Activated naive CD4-positive, alpha-beta T cell treated with anti-CD3 and anti-CD28 coated beads, Interleukin-2, amount 10 ng/mL, durations not matched to agents 7 days and 5 days (primary cell): Measurements from ENCODE around the gene MISP3.

Source experiments
- CTCF ChIA-PET: fragments of 350-600 bp; sonication (Branson Sonifier 250); formaldehyde crosslinking; loops from one replicate; lab custom pipeline; 2021; ENCODE audit warnings: antibody characterized with exemption; lab: Charles Lee
- DNase-seq: peaks from one replicate; pipeline ENCODE4 v3.0.0-alpha.2; 2020
- H3K27ac Mint-ChIP-seq: one replicate; pipeline ENCODE4 v1.8.0; 2021; ENCODE audit warnings: mild to moderate bottlenecking, moderate library complexity, mixed read lengths
- H3K27me3 Mint-ChIP-seq: one replicate; pipeline ENCODE4 v1.8.0; 2021; ENCODE audit warnings: mild to moderate bottlenecking, mixed read lengths
- H3K36me3 Mint-ChIP-seq: one replicate; pipeline ENCODE4 v1.8.0; 2021; ENCODE audit warnings: mixed read lengths
- H3K4me1 Mint-ChIP-seq: one replicate; pipeline ENCODE4 v1.8.0; 2021; ENCODE audit warnings: mixed read lengths
- H3K4me3 Mint-ChIP-seq: one replicate; pipeline ENCODE4 v1.8.0; 2021; ENCODE audit warnings: mild to moderate bottlenecking, moderate library complexity, mixed read lengths
- H3K9me3 Mint-ChIP-seq: one replicate; pipeline ENCODE4 v1.8.0; 2021; ENCODE audit warnings: mixed read lengths

The MISP3 gene

GRCh38 chr19:14107581-14108461 lies 35.2 kb downstream of the MISP3 start:
- Mint-ChIP-seq H3K4me3 (no peak overlapping the region), H3K36me3 (peaks cover 10% of the 10 kb centered on the region), H3K27ac (peak overlapping the region; percentile 9), H3K9me3 (no peaks in the 10 kb centered on the region), H3K27me3 (no peaks in the 10 kb centered on the region), H3K4me1 (peaks cover 17% of the 10 kb centered on the region)
- CTCF ChIA-PET: interaction anchor here (1.3 kb wide), 1 partner anchor 25 kb away, joined by 4 read pairs; no protein-coding TSS in a partner anchor
- no peak for DNase-seq

- H3K27me3 Mint-ChIP-seq: no peaks in the 10 kb centered on the region
- peaks cover 2% of the 10 kb centered on the region for H3K36me3 Mint-ChIP-seq
- no peak for DNase-seq
- H3K4me3 Mint-ChIP-seq: no peak overlapping the region
- H3K9me3 Mint-ChIP-seq: no peaks in the 10 kb centered on the region
- H3K27ac Mint-ChIP-seq: no peak overlapping the region
- H3K4me1 Mint-ChIP-seq: peaks cover 39% of the 10 kb centered on the region
- CTCF ChIA-PET: no interaction called here
Observed at GRCh38 chr19:14110650-14111049, 38.1 kb downstream of the MISP3 start.

- CTCF ChIA-PET: interaction anchor here (1.2 kb wide), 1 partner anchor 207 kb away, joined by 3 read pairs; no protein-coding TSS in a partner anchor
- DNase-seq: no peak
- Mint-ChIP-seq H3K36me3 (no peaks in the 10 kb centered on the region), H3K4me3 (no peak overlapping the region), H3K9me3 (no peaks in the 10 kb centered on the region), H3K27ac (peak overlapping the region; percentile 64), H3K27me3 (no peaks in the 10 kb centered on the region), H3K4me1 (peaks cover 47% of the 10 kb centered on the region)
Observed at GRCh38 chr19:14111486-14111885, 38.9 kb downstream of the MISP3 start.

GRCh38 chr19:14112051-14112808 lies 39.6 kb downstream of the MISP3 start:
- Mint-ChIP-seq H3K36me3 (no peaks in the 10 kb centered on the region), H3K27me3 (no peaks in the 10 kb centered on the region), H3K4me1 (peaks cover 52% of the 10 kb centered on the region), H3K4me3 (no peak overlapping the region), H3K9me3 (no peaks in the 10 kb centered on the region), H3K27ac (peak overlapping the region; percentile 64)
- no peak for DNase-seq
- CTCF ChIA-PET: interaction anchor here (1.0 to 2.0 kb wide), 4 partner anchors 10 to 208 kb away, joined by 3 to 7 read pairs (median 3); no protein-coding TSS in a partner anchor

- H3K27ac Mint-ChIP-seq: peak overlapping the region; percentile 62
- no peak overlapping the region for H3K4me3 Mint-ChIP-seq
- no peak for DNase-seq
- H3K27me3 Mint-ChIP-seq: no peaks in the 10 kb centered on the region
- CTCF ChIA-PET: interaction anchor here (0.6 to 4.2 kb wide), 8 partner anchors 10 to 232 kb away, joined by 3 to 31 read pairs (median 5); partner anchors contain the start of genes ASF1B and MISP3
- no peaks in the 10 kb centered on the region for H3K36me3 Mint-ChIP-seq
- H3K9me3 Mint-ChIP-seq: no peaks in the 10 kb centered on the region
- peaks cover 52% of the 10 kb centered on the region for H3K4me1 Mint-ChIP-seq
Observed at GRCh38 chr19:14112809-14113385, 40.3 kb downstream of the MISP3 start.

GRCh38 chr19:14113762-14114414 lies 41.3 kb downstream of the MISP3 start:
- H3K9me3 Mint-ChIP-seq: no peaks in the 10 kb centered on the region
- H3K36me3 Mint-ChIP-seq: no peaks in the 10 kb centered on the region
- H3K4me3 Mint-ChIP-seq: no peak overlapping the region
- no peaks in the 10 kb centered on the region for H3K27me3 Mint-ChIP-seq
- H3K4me1 Mint-ChIP-seq: peaks cover 57% of the 10 kb centered on the region
- CTCF ChIA-PET: interaction anchor here (0.8 to 4.2 kb wide), 10 partner anchors 11 to 238 kb away, joined by 3 to 31 read pairs (median 6); partner anchors contain the start of genes ASF1B and MISP3
- peak; percentile 57 for DNase-seq
- peak overlapping the region; percentile 37 for H3K27ac Mint-ChIP-seq

- Mint-ChIP-seq H3K27ac (no peak overlapping the region), H3K4me3 (no peak overlapping the region)
- no peak for DNase-seq
Observed at GRCh38 chr19:14114439-14114838, 41.9 kb downstream of the MISP3 start.

GRCh38 chr19:14114854-14115253 lies 42.3 kb downstream of the MISP3 start:
- Mint-ChIP-seq H3K4me3 (no peak overlapping the region), H3K9me3 (no peaks in the 10 kb centered on the region), H3K4me1 (peaks cover 61% of the 10 kb centered on the region), H3K27me3 (no peaks in the 10 kb centered on the region), H3K36me3 (peaks cover 4% of the 10 kb centered on the region), H3K27ac (no peak overlapping the region)
- peak; percentile 69 for DNase-seq
- CTCF ChIA-PET: interaction anchor here (0.8 to 4.2 kb wide), 15 partner anchors 8 to 239 kb away, joined by 3 to 31 read pairs (median 4); partner anchors contain the start of genes ASF1B and MISP3

More at GRCh38 chr19:14114439-14114838, 41.9 kb downstream of the MISP3 start:
- Mint-ChIP-seq H3K27me3 (no peaks in the 10 kb centered on the region), H3K4me1 (peaks cover 61% of the 10 kb centered on the region), H3K9me3 (no peaks in the 10 kb centered on the region), H3K36me3 (no peaks in the 10 kb centered on the region)
- CTCF ChIA-PET: interaction anchor here (0.8 to 4.2 kb wide), 12 partner anchors 9 to 239 kb away, joined by 3 to 31 read pairs (median 5); partner anchors contain the start of genes ASF1B and MISP3

GRCh38 chr19:14115756-14116155 lies 43.2 kb downstream of the MISP3 start:
- Mint-ChIP-seq H3K27me3 (no peaks in the 10 kb centered on the region), H3K36me3 (peaks cover 10% of the 10 kb centered on the region), H3K27ac (no peak overlapping the region), H3K4me3 (peak overlapping the region; percentile 87), H3K9me3 (no peaks in the 10 kb centered on the region), H3K4me1 (peaks cover 62% of the 10 kb centered on the region)
- DNase-seq: no peak
- CTCF ChIA-PET: interaction anchor here (1.0 to 4.2 kb wide), 10 partner anchors 20 to 235 kb away, joined by 3 to 31 read pairs (median 7); partner anchors contain the start of genes ASF1B and MISP3

- H3K27ac Mint-ChIP-seq: peak overlapping the region; percentile 84
- CTCF ChIA-PET: interaction anchor here (1.5 to 4.2 kb wide), 6 partner anchors 19 to 236 kb away, joined by 3 to 31 read pairs (median 13); partner anchors contain the start of genes ASF1B and MISP3
- no peaks in the 10 kb centered on the region for H3K27me3 Mint-ChIP-seq
- no peak for DNase-seq
- peaks cover 10% of the 10 kb centered on the region for H3K36me3 Mint-ChIP-seq
- peak overlapping the region; percentile 87 for H3K4me3 Mint-ChIP-seq
- H3K4me1 Mint-ChIP-seq: peaks cover 59% of the 10 kb centered on the region
- no peaks in the 10 kb centered on the region for H3K9me3 Mint-ChIP-seq
Observed at GRCh38 chr19:14116525-14116917, 43.9 kb downstream of the MISP3 start.

- CTCF ChIA-PET: interaction anchor here (4.0 to 4.2 kb wide), 2 partner anchors 44 to 236 kb away, joined by 22 to 31 read pairs; partner anchors contain the start of gene MISP3
- H3K36me3 Mint-ChIP-seq: peaks cover 10% of the 10 kb centered on the region
- H3K27ac Mint-ChIP-seq: peak overlapping the region; percentile 84
- no peaks in the 10 kb centered on the region for H3K9me3 Mint-ChIP-seq
- H3K4me3 Mint-ChIP-seq: peak overlapping the region; percentile 87
- no peaks in the 10 kb centered on the region for H3K27me3 Mint-ChIP-seq
- peak; percentile 46 for DNase-seq
- H3K4me1 Mint-ChIP-seq: peaks cover 53% of the 10 kb centered on the region
Observed at GRCh38 chr19:14116918-14117578, 44.5 kb downstream of the MISP3 start.

- CTCF ChIA-PET: no interaction called here
- Mint-ChIP-seq H3K36me3 (peaks cover 15% of the 10 kb centered on the region), H3K27ac (peak within 1 kb of the TSS; percentile 88), H3K4me3 (peak within 1 kb of the TSS; percentile 87), H3K4me1 (peaks cover 49% of the 10 kb centered on the region), H3K9me3 (no peaks in the 10 kb centered on the region), H3K27me3 (no peaks in the 10 kb centered on the region)
- peak; percentile 99 for DNase-seq
Observed at GRCh38 chr19:14117668-14118164, 45.1 kb downstream of the MISP3 start, which contains the start of gene PRKACA. Gene PRKACA, minus strand, starts transcription at chr19:14117762. Its CDS starts 215 bp downstream, at chr19:14117547.
